NOMO-1 treated with dmso at 0.1 percent for 144 hours (cell line): ENCODE results near the gene IFIH1.

Experiments used
- DNase-seq: peaks from one replicate; lab custom pipeline; 2025; ENCODE audit not compliant: unreplicated experiment; lab: John Stamatoyannopoulos, UW

The IFIH1 gene

GRCh38 chr2:162219426-162219825 is 99.1 kb downstream of the IFIH1 start:
- DNase-seq = no peak

GRCh38 chr2:162217598-162217997 is 100.9 kb downstream of the IFIH1 start:
- DNase-seq = no peak
